Measurements from ENCODE around the gene GRPEL1. TPM values are rescaled to one million over a fixed set of nuclear protein-coding genes. Genes with fewer than 3 reads are reported as not detected.

The GRPEL1 gene
- total and polyA plus RNA-seq, 2 of the 8 experiments (the other 6 are each of a cell fraction or from before 2014, with no cell fraction given), result 13.5 to 39.9 TPM

- Histone ChIP-seq H4K91ac (replicated peaks; ENCODE audit: insufficient read length, low read length) (no peak overlapping the region), H2BK5ac (ENCODE audit: low read depth, low read length) (no peak overlapping the region), H2BK15ac (ENCODE audit: low read length) (no peak overlapping the region), H3K27ac (ENCODE audit: low read depth, low read length) (no peak overlapping the region), H3K9ac (replicated peaks in 1 of 4; ENCODE audit: extremely low read depth in 1 of 4, low read depth in 3 of 4, low read length in 3 of 4) (no peak overlapping the region), H3K18ac (ENCODE audit: extremely low read depth, low read length) (no peak overlapping the region), H3K4me1 (replicated peaks in 1 of 4; ENCODE audit: control insufficient read depth in 3 of 4, insufficient read depth in 4 of 4, low read length in 3 of 4) (no peaks in the 10 kb centered on the region; a peak in 1 of 7 replicates), H3K4me2 (ENCODE audit: insufficient read depth in 1 of 2, low read depth in 2 of 2, low read length in 2 of 2) (no peak overlapping the region), H3K27me3 (replicated peaks in 1 of 4; ENCODE audit: control insufficient read depth in 3 of 4, extremely low read depth in 1 of 4, insufficient read depth in 3 of 4, low read length in 3 of 4) (no peaks in the 10 kb centered on the region), H4K20me1 (replicated peaks in 1 of 2; ENCODE audit: control insufficient read depth in 1 of 2, insufficient read depth in 2 of 2, low read length in 2 of 2) (peaks cover 4 to 27% of the 10 kb centered on the region in 2 experiments), H4K5ac (ENCODE audit: insufficient read length, low read depth, low read length) (no peak overlapping the region), H3K4ac (replicated peaks; ENCODE audit: insufficient read length, low read depth, low read length) (no peak overlapping the region), H2AK5ac (ENCODE audit: low read depth, low read length) (no peak overlapping the region), H3K4me3 (ENCODE audit: extremely low read depth in 1 of 4, insufficient read depth in 2 of 4, low read depth in 3 of 4, low read length in 4 of 4) (no peak overlapping the region), H2BK12ac (ENCODE audit: low read depth, low read length) (no peak overlapping the region), H2BK120ac (replicated peaks; ENCODE audit: low read depth, low read length) (no peak overlapping the region), H3K23me2 (ENCODE audit: low read depth, low read length) (peaks cover 10% of the 10 kb centered on the region; the same call in 1 of the 2 replicates), H2AFZ (ENCODE audit: low read length) (no peak overlapping the region), H3K79me2 (ENCODE audit: control insufficient read depth in 1 of 2, insufficient read depth in 2 of 2, low read length in 2 of 2) (no peaks in the 10 kb centered on the region), H3K9me3 (ENCODE audit: insufficient read depth in 2 of 2, low read depth in 1 of 2, low read length in 1 of 2) (no peaks in the 10 kb centered on the region), H3K36me3 (ENCODE audit: control insufficient read depth in 2 of 4, insufficient read depth in 4 of 4, low read length in 3 of 4) (peaks cover 0 to 27% (median 6%) of the 10 kb centered on the region in 4 experiments; a peak in 5 of 8 replicates), H4K8ac (ENCODE audit: extremely low read depth, insufficient read depth, low read length) (no peak overlapping the region), H2BK20ac (ENCODE audit: low read length) (no peak overlapping the region), H3K79me1 (ENCODE audit: low read depth, low read length) (peaks cover 3% of the 10 kb centered on the region), H3K14ac (ENCODE audit: insufficient read length) (no peak overlapping the region), H3K23ac (ENCODE audit: insufficient read length) (no peak overlapping the region), H3K56ac (replicated peaks; ENCODE audit: insufficient read length, low read depth, low read length) (no peak overlapping the region)
- ChIA-PET CTCF (ENCODE audit: partially characterized antibody) (interaction anchor here (0.7 to 1.7 kb wide), 6 partner anchors 12 to 116 kb away, joined by 3 to 7 read pairs (median 3); no protein-coding TSS in a partner anchor), POLR2A (ENCODE audit: partially characterized antibody) (no interaction called here)
- WGBS, 2 experiments (ENCODE audit: extremely low coverage in 1 of 2, insufficient coverage in 1 of 2, insufficient read length in 1 of 2, insufficient replicate concordance in 2 of 2, low coverage in 1 of 2, low lambda C conversion rate in 2 of 2, missing lambda C conversion rate in 1 of 2), result 93% methylated on average over 16 of the region's 16 CpGs; no CpG with 5 or more reads in 1 of the 2 experiments
- DNase-seq (ENCODE audit: low read depth in 1 of 2, low spot score in 2 of 2) (no peak), FAIRE-seq (no peak)
- no peak for TF ChIP-seq TEAD4 (IDR thresholded peaks at IDR 0.05; ENCODE audit: low read depth, low read length)
- TF ChIP-seq PHF8 (conservative IDR thresholded peaks at IDR 0.05; ENCODE audit: low read depth, low read length), result no peak
- TF ChIP-seq HDAC6 (IDR thresholded peaks at IDR 0.05; ENCODE audit: low read depth, low read length), result no peak
- no peak for TF ChIP-seq CTBP2 (IDR thresholded peaks at IDR 0.05; ENCODE audit: borderline replicate concordance, insufficient read depth, insufficient read length, low read length)
- no peak for TF ChIP-seq TBP (IDR thresholded peaks at IDR 0.05; ENCODE audit: low read depth, low read length)
- no peak for TF ChIP-seq RFX5 (IDR thresholded peaks at IDR 0.05; ENCODE audit: borderline replicate concordance, low read depth, low read length)
- TF ChIP-seq TAF7 (optimal IDR thresholded peaks at IDR 0.05; ENCODE audit: borderline replicate concordance, low read depth, low read length), result no peak
- TF ChIP-seq CBX5 (IDR thresholded peaks at IDR 0.05; ENCODE audit: low read depth, low read length), result no peak
- TF ChIP-seq, protein P1, sequence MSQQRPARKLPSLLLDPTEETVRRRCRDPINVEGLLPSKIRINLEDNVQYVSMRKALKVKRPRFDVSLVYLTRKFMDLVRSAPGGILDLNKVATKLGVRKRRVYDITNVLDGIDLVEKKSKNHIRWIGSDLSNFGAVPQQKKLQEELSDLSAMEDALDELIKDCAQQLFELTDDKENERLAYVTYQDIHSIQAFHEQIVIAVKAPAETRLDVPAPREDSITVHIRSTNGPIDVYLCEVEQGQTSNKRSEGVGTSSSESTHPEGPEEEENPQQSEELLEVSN (IDR thresholded peaks at IDR 0.05), result no peak
- no peak for TF ChIP-seq EZH2 (IDR thresholded peaks at IDR 0.05; ENCODE audit: low read depth, low read length, severe bottlenecking)
- TF ChIP-seq JUN (IDR thresholded peaks at IDR 0.05; ENCODE audit: low read depth, low read length), result no peak
- no peak for TF ChIP-seq ZNF274 (IDR thresholded peaks at IDR 0.05; ENCODE audit: borderline replicate concordance, extremely low read depth, low read length)
- TF ChIP-seq CHD2 (IDR thresholded peaks at IDR 0.05; ENCODE audit: low read length), result no peak
These were observed 44.4 kb downstream of the GRPEL1 start for GRCh38 chr4:7023486-7023885.
